Ramos (cell line): ENCODE measurements around the gene BACH2.

Experiments
- in situ Hi-C: fragments of 300-500 bp; cut with MboI; formaldehyde crosslinking; loops from one replicate; pipeline ENCODE4 v1.14.3; 2022; ENCODE audit warnings: low sequenced_read_pairs; ENCODE audit not compliant: unreplicated experiment

Gene BACH2

DNA sequence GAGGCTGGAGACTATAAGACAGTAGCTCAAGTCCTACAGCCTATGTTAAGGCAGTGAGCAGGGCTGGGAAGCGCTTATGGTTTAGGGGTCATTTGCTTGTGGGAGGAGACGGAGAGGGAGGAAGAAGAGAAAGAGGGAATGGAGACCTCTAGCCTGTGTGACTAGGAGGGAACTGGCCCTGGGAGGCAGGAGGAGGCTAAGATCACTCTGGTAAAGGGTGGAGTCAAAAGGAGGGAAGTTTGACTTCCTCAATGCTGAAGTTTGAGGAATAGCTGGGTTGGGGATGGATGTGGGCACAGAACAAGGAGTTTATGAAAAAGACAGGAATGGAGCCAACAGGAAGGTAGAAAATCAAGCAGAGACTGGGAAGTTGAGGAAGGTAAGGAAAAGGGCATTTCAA is 6.4 kb upstream of the BACH2 start:
- in situ Hi-C loops, result loop anchor here (5.0 kb wide), 2 partner anchors 84 to 951 kb away; partner anchors contain the start of gene UBE2J1

DNA sequence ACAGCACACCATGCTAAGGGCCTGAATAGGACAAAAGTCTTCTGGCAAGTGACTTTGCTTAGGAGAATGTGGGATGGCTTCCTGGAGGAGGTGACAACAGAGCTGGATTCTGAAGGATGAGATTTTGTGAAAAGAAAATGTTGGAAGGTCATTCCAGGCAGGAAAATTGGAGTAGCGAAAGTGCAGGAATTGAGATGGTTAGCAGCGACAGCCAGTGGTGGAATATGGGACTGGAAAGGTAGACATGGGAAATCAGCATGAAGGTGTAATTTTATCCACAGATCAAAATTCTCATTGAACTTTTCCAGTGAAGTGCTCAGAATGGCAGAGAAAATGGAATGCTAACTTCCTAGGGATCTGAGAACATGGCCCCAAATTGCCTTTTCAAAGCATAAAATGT is 5.7 kb upstream of the BACH2 start:
- in situ Hi-C loops, result loop anchor here (5.0 kb wide), 2 partner anchors 85 to 950 kb away; partner anchors contain the start of gene UBE2J1

DNA sequence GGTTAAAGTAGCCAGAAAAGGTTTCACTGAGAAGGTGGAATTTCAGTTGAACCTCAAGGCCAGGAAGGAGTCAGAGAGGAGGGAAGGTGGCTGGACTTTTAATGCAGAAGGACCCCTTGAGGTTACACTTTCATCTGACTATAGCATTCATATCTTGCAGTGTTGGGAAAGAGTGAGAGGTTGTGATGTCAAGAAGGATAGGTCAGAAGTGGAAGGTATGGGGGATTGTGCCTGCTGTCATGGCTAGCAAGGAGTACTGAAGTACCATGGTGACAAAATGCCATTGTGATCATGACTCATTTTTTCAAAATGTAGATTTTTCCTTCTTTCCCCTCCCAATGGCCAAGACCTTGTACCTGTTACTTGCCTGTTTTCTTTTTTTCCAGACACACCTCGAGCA is 5.2 kb upstream of the BACH2 start:
- in situ Hi-C loops, result loop anchor here (5.0 kb wide), 2 partner anchors 85 to 950 kb away; partner anchors contain the start of gene UBE2J1

DNA sequence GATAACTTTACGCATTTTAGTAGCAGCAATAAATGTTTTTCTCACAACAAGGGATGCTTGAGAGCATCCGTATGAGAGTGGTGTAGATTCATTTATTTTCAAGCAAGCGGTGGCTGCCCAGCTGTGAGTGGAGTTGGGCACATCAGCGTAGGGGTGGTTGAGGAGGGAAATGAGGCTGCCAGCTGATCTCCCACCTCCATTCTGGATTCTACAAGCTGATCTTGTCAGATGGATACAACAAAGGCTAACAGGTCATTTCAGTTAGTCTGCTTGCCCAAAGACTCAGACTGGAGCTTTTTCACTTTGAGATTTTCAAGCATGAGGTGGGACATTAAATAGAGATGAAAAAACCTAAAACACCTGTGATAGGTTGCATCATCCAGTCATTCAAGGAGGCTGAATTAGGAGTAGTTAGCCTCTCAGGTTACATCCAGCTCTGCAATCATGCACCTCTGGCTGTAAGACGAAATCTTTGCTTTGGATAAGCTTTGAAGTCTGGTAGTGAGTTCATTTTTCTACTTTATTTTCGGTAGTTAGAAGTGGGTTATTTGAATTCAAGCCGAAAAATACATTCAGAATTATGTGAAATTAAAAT is 1.9 kb upstream of the BACH2 start:
- in situ Hi-C loops, result loop anchor here (25.0 kb wide), 1 partner anchor 486 kb away; the partner anchor contains the start of gene MDN1

DNA sequence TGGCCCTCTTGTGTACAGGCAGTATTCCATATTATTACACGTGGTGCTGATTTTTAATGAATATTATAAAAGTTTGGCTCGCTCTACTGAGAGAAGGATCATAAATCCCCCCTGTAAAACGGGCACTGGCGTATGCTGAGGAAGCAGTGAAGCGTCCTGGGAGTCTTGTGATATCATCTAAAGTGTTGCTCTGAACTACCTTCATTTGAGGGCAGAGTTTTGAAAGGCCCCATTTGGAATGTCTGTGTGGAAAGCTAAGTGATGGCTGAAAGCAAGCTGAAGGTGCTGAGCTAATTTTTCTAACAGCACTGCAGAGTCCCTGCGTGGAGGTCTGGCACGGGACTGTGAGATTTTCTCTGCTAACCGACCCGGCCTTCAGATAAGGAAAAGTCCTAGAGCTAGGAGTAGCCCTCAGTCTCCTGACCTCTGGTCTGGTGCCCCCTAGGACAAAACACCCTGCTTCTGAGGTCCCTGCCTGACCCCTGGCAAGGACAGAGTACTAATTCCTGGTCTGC is 1.3 kb upstream of the BACH2 start:
- in situ Hi-C loops, result loop anchor here (25.0 kb wide), 1 partner anchor 486 kb away; the partner anchor contains the start of gene MDN1

DNA sequence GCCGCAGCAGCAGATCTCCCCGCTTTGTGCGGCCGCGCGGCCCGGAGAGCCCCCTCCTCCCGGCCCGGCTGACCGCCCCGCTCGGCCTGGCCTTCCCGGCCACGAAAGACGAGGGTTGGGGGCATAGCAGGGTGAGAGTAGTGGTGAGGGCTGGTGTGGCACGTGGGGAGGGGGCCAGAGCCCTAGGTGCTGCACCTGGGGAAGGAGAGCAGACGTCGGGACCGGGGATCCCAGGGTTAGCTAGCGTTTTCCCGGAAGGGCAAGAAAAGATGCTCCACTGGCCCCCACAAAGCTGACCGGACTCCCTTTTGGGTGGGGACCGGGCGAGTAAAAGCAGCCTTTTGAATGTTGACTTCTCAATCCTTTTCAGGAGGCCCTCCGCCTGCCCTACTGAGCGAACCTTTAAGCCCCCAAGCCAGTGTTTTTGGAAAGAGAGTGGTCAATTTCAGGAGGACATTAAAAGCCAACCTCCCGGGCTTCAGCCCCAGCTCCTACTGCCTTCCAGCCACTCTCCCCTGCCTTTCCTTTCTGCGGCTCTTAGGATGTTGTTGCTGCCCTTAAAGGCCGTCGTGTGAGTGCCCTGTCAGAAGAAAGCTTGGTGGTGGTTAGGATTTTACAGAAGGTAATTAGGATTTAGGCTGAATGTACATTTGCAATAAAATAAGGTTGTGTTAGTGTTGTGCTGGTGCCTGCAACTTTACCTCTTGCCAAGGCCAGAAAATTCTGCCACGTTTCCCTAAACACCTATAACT is 648 bp upstream of the BACH2 start:
- in situ Hi-C loops, result loop anchor here (25.0 kb wide), 1 partner anchor 485 kb away; the partner anchor contains the start of gene MDN1

DNA sequence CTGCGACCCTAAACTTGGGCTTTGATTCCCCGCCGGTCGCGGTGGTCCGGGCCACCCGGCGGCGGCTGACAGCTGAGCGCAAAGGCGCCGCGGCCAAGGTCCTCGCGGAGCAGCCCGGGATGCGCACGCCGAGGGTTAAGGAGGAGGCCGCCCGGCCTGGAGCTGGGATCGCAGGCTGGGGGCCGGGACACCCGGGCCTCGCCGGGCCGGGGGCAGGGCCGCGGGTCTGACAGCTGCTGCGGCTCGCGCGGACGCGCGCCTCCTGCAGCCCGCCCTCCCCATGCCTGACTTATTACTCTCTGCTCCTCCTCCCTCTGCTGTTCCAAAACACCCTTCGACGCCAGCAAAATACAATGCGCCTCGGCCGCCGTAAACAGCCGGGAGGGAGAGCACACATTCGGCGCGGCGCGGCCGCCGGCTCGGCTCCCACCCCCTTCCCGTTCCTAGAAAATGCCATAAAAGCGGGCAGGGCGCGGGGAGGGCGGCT is 746 bp downstream of the BACH2 start:
- in situ Hi-C loops, result loop anchor here (25.0 kb wide), 1 partner anchor 484 kb away; the partner anchor contains the start of gene MDN1

DNA sequence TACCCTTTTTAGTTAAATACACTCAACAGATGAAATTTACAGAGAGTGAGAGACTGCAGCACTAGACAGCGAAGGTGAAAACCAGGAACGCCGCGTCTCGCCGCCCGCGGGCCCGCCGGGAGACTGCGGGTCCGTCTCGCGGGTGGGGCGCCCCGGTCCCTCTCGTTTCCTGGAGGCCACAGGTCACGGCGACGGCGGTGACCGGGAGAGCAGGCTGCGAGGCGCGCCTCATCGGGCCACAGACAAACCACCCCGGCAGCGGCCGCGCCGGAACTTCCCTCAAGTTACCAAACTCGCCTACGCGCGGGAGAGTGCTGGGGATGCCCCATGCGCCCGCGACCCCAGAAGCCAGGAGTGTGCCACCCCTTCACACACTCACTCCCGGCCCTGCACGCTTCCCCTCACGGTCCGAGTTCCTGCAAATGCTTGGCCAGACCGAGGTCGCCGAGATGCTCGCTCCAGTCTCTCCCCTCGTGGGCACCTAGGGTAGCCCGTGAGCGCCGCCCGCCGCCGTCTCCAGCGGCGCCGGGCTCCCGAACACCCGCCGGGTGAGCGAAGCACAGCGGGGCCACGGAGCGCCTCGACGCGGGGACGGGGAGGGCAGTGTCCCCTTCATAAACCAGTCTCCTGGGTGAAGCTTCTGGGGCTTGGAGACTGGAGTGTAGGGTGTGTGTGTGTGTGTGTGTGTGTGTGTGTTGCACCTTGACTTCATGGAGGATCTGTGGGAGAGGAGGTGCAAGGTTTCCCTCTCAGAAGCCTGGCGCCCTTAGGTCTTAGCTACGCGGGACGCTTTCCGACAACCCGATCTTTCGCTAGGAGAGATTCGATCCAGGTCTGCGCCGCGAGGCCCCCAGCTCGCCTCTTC is 1.4 kb downstream of the BACH2 start:
- in situ Hi-C loops, result loop anchor here (25.0 kb wide), 1 partner anchor 483 kb away; the partner anchor contains the start of gene MDN1

DNA sequence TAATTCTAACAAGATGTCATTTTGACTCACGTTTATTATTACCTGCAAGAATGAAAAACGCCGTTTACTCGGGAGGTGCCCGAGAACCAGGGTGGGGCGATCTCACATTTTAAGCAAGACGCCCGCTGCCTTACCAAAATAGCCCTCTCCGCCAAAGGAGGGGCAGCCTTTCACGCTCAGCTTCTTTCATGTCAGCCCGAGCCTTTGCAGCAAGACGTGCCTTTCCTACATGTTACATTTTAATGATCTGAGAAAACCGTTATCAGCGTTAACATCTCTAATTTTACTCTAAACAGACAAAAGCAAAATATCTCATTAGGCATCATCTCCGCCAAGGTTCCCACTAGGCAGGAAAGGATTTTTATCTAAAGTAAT is 2.0 kb downstream of the BACH2 start:
- in situ Hi-C loops, result loop anchor here (25.0 kb wide), 1 partner anchor 482 kb away; the partner anchor contains the start of gene MDN1

DNA sequence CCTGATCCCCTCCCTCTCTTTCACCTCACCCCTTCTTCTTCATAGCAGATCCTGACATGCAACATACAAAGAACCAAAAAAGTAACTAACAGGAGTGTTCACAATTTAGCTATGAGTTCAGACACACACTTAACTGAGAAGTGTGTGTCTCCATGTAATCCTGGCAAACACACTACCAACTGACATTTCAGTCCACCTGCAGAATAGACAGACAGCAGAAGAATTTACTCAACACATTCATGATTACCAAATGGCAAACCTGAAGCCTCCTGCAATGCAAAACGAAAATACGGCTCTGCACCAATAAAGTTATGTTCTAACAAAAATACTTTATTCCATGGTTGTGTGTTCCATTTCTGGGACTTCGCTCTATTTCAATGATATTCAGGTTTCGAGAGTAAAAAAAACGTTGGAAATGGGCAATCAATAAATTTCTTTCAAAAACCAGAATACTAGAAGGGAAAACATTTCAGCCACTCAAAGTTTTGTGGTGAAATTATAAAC is 2.6 kb downstream of the BACH2 start:
- in situ Hi-C loops, result loop anchor here (25.0 kb wide), 1 partner anchor 482 kb away; the partner anchor contains the start of gene MDN1

DNA sequence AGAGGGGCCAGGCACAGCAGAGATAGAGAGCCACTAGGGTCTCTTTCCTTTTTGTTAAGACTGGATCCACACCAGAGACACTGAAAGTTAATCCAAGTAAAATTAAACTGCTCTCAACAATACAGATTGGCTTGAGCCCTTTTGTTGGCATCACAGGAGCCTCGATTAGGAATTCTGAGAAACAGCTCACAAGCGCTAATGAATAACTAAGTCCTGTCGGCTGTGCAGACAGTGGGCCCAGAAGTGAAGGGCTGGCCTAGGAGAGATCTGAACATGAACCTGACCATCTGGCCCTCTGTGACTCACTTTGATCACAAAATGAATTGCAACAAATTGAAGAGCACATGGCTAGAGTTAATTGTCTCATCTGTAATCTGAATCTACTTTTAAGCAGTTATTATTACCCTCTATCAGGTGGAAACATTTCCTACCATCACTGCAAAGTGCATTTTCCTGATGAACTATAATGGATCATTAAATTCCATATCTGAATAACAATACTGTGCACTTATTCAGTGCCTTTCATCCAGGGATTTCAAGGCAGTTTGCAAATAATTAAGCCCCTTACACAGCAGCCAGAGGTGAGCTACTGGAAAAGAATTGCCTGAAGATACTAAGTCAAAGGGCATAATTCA is 3.2 kb downstream of the BACH2 start:
- in situ Hi-C loops, result loop anchor here (25.0 kb wide), 1 partner anchor 481 kb away; the partner anchor contains the start of gene MDN1

DNA sequence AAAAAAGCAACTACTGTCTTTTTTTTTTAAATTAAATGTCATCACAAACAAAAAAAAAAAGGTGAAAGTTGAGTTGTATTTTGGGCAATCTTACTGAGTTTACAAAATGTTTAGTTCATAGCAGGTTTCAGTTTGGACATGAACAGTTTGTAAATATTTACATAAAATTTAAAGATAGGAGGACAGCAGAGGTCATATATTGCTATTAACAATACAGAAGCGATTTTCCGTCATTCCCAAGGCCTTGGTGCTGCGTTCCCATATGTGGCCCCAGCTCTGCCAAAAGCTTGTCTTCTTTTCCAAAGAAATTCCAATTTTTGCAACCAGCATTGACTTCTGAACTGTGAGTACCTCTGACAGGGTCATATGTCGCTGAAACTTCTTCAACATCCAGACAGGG is 5.1 kb downstream of the BACH2 start:
- in situ Hi-C loops, result loop anchor here (25.0 kb wide), 1 partner anchor 479 kb away; the partner anchor contains the start of gene MDN1

DNA sequence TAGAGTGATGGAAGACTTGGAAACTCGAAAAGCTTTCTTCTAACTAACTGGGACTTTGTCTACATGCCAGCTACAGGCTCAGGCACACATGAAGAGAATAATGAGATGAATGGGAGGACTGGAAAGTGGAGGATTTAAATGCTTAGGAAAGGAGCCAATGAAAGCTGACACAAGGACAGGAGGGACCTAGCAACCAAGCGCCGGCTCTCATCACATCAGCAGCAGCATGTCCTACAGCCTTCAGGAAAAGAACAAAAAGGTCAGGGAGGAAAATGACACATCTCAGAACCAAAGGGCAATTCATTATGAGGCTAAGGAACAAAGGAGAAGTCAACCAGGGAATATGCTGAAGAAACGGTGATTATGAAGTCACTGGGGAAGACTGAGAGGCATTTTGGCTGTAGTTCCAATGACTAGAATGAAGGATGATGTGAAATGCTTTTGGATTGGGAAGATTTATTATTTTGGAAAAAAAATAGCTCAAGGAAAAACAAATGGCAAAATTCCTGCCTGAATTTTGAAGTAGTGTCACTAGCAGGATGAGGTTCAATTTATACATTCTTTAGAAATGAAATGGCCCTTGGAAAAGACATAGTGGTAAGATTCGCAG is 5.7 kb downstream of the BACH2 start:
- in situ Hi-C loops, result loop anchor here (25.0 kb wide), 1 partner anchor 479 kb away; the partner anchor contains the start of gene MDN1

DNA sequence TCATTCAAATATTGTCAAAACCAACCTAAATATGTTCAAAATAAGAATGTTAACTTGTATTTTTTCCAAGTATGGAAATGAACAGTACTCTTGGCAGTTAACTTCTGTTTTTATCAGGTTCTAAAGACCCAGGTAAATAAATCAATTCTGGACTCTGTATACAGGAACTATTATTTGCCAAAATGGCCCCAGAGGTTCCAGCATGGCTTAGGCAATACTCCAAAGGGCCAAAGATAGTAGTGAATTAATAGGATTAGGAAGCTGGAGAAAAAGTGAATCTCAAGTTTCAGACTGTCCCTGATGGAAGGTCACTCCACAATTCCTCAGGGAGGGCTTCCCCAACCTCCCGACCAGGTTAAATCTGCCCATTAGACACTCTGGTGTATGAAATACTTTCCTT is 6.7 kb downstream of the BACH2 start:
- in situ Hi-C loops, result loop anchor here (5.0 to 25.0 kb wide), 2 partner anchors 187 to 478 kb away; partner anchors contain the start of gene MDN1

DNA sequence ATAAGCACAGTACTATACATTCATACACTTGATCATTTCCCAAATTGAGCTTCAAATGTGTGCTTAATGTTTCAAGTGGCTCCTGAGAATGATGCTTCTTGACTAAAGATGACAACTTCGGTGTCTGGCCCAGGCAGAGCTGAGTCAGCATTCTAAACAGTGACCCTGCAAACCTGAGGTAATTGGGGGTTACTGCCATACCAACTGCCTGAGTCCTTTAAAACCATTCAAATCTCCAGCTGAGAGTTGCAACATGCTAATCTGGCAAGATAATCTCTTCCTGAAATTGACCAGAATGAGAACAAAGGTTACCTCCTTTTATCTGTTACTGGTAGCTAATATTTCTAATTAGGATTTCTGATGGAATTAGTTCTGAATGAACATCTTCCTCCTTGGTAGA is 8.2 kb downstream of the BACH2 start:
- in situ Hi-C loops, result loop anchor here (5.0 to 25.0 kb wide), 2 partner anchors 189 to 476 kb away; partner anchors contain the start of gene MDN1

DNA sequence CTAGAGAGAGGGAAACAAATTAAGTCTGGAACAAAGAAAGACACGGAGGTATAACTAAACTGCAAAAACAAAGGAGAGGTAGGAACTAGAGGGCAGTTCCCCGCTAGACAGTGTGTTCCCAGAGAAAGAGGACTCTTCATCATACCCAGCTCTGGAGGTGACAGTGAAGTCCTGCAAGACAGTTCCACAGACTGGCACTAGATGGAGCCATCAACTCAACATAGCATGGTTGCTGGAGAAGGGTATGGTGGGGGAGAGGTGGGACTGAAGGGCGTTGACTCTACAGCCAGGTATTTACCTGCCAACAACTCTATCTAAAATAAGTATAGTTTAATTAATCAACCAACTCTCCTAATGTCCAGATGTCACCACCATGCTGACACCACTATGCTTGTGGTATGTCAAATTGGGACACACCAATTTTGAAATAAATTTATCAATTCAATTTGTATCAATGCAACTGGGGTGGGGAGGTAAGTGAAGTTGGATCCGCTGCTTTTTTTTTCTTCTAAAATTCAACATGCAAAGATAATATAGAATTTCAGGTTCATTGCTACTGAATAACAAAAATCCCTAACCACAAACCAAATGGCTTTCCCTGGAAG is 9.7 kb downstream of the BACH2 start:
- in situ Hi-C loops, result loop anchor here (5.0 to 25.0 kb wide), 2 partner anchors 190 to 475 kb away; partner anchors contain the start of gene MDN1

DNA sequence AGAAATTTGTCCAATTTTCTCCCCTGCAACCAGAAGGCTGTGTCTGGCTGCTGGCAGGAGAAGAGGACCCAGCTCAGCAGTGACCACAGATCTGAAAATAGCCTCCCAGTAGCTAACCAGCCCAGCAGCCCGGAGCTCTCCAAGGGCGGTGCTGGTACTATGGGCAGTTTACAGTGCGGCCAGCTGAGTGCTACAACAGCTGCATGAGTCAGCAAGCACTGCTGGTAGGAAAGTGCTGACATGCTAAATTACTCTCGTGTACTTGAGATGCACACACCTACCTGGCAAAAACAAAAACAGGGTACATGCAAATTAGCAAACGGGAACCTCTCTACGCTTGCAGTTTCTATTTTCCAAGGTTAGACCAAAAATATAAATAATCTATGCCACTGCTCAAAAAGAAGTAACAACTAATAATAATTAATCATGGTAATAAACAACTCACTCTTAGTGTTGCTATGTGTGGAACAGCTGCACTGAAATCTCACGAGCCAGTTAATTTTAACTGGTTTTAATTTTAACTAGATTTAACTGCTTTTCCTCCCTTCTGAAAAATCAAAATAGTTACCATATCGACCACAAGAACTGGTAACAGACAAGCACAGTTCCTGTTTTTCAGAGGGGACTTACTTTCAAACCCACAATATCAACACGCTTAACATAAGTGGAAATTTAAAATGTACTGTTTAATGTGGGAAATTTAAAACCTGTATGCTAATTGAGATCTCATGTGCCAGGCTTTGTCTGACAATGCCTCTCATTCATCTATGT is 10.8 kb downstream of the BACH2 start:
- in situ Hi-C loops, result loop anchor here (5.0 to 25.0 kb wide), 2 partner anchors 192 to 473 kb away; partner anchors contain the start of gene MDN1
